Measurements from ENCODE around the gene SGF29.

Gene SGF29

DNA sequence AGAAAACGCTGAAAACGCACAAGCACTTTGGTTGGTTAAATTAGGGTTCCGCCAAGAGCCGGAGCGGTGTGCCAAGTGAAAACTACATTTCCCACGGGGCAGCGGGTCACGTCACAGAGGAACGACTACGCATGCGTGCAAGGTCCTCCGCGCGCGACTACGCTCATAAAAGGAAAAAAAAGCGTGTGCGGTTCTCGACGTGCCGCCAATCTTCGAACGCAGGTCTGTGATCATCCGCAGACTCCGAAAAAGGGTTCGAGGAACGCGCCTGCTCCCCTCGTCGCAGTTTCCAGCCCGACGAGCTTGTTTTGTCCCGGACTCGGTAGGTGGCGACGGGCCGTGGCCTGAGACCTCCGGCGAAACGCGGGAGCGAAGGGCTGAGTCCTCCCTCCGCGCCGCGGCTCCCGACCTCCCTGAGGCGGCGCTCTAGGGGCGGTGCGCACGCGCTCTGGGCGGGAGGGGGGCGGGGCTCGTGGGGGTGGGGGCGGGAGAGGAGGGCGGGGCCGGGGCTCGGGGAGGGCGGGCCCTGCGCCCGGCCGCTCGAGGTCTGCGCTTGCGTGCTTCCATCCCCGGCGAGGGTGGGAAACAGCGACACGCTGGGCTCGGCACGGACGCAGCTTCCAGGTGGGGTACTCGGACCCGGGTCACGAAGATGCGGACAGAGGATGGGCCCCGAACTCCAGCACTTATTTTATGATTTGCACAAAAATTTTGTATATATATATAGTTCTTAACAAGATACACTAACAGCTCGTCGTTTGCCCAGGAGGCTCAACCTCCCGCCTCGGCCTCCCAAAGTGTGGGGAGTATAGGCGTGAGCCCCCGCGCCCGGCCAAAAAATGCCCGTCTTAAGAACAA is at the start of gene SGF29:
TSS of gene SGF29 (plus strand) at position 145 of the 858 bp plus-strand sequence. CDS start 27,150 bp downstream, outside the sequence.
- peaks cover 4 to 10% of the 10 kb centered on the region in 2 donors for H3K36me3 ChIP-seq (ENCODE audit: control insufficient read depth in 2 of 2, insufficient read depth in 2 of 2, low read length in 2 of 2)
- H3K4me3 ChIP-seq (ENCODE audit: low read length in 2 of 2), result peak within 1 kb of the TSS; percentile 88 to 93
- H3K27ac ChIP-seq (ENCODE audit: low read depth in 2 of 2, low read length in 2 of 2), result peak within 1 kb of the TSS; percentile 99
- H3K9me3 ChIP-seq (ENCODE audit: control insufficient read depth in 2 of 2, low read length in 2 of 2), result no peaks in the 10 kb centered on the region
- peaks cover 10 to 14% of the 10 kb centered on the region in 2 donors for H3K4me1 ChIP-seq (ENCODE audit: control insufficient read depth in 2 of 2, insufficient read depth in 2 of 2, low read length in 2 of 2)
- H3K27me3 ChIP-seq (ENCODE audit: control insufficient read depth in 2 of 2, insufficient read depth in 2 of 2, low read length in 2 of 2), result no peaks in the 10 kb centered on the region
- H3K9ac ChIP-seq (ENCODE audit: low read depth in 1 of 2, low read length in 2 of 2), result peak within 1 kb of the TSS; percentile 97

DNA sequence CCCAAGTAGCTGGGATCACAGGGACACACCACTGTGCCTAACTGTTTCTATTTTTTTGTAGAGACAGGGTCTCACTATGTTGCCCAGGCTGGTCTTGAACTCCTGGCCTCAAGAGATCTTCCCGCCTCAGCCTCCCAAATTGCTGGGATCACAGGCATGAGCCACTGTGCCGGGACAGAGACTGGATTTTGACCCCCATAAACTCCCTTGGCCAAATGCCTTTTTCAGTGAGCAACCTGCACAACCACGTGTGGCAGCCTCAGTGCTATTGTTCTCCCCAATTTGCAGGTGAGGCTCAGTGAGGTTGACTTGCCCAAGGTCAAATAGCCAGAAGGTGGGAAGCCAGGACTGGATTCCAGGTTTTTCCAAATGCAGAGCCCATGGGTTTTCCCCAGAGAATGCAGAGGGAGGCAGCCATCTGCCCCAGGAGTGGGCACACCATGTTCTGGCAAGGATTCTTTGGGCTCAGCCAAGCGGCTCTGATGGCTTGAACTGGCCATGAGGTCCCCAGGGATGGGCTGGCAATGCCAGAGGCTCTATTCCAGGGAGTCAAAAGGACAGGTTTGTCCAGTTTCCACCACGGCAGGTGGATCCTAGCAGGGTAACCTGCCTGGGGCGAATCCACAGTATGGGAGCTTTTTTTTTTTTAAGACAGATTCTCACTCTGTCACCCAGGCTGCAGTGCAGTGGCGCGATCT is 48.9 kb upstream of the SGF29 start:
- H3K4me3 ChIP-seq (ENCODE audit: low read length in 2 of 2), result no peak overlapping the region
- H3K4me1 ChIP-seq (ENCODE audit: control insufficient read depth in 2 of 2, insufficient read depth in 2 of 2, low read length in 2 of 2), result peaks cover 2 to 8% of the 10 kb centered on the region in 2 donors
- H3K36me3 ChIP-seq (ENCODE audit: control insufficient read depth in 2 of 2, insufficient read depth in 2 of 2, low read length in 2 of 2), result no peaks in the 10 kb centered on the region
- no peaks in the 10 kb centered on the region for H3K27me3 ChIP-seq (ENCODE audit: control insufficient read depth in 2 of 2, insufficient read depth in 2 of 2, low read length in 2 of 2)
- H3K9me3 ChIP-seq (ENCODE audit: control insufficient read depth in 2 of 2, low read length in 2 of 2), result no peaks in the 10 kb centered on the region
- no peak overlapping the region for H3K27ac ChIP-seq (ENCODE audit: low read depth in 2 of 2, low read length in 2 of 2)
- no peak overlapping the region for H3K9ac ChIP-seq (ENCODE audit: low read depth in 1 of 2, low read length in 2 of 2)

DNA sequence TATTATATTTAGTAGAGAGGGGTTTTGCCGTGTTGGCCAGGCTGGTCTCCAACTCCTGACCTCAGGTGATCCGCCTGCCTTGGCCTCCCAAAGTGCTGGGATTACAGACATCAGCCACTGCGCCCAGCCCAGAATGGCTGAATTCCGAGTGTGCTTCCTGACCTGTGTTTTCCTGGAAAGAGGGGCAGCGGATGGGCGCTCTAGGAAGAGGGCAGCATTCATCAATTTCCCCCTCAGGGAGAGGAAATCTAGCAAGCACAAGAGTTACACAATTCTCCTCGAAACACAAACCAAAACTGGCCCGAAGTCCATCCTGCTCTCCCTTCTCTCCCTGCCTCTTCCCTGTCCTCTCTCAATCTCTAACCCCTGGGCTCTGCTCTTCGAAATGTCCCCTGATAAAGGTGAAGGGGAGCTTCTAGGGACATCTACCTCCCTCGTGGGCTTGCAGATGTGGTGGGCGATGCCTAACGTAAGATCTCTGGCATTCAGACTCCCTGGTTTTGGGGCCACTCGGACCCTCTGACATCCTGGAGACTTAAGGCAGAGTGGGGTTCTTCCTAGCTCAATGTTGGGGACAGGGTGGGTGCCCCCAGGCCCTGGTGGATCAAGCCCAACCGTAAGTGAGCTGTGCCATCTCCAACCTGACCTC is 48.1 kb upstream of the SGF29 start:
- no peaks in the 10 kb centered on the region for H3K9me3 ChIP-seq (ENCODE audit: control insufficient read depth in 2 of 2, low read length in 2 of 2)
- H3K27me3 ChIP-seq (ENCODE audit: control insufficient read depth in 2 of 2, insufficient read depth in 2 of 2, low read length in 2 of 2), result no peaks in the 10 kb centered on the region
- H3K4me1 ChIP-seq (ENCODE audit: control insufficient read depth in 2 of 2, insufficient read depth in 2 of 2, low read length in 2 of 2), result peaks cover 2 to 8% of the 10 kb centered on the region in 2 donors
- no peak overlapping the region for H3K9ac ChIP-seq (ENCODE audit: low read depth in 1 of 2, low read length in 2 of 2)
- H3K36me3 ChIP-seq (ENCODE audit: control insufficient read depth in 2 of 2, insufficient read depth in 2 of 2, low read length in 2 of 2), result no peaks in the 10 kb centered on the region
- no peak overlapping the region for H3K4me3 ChIP-seq (ENCODE audit: low read length in 2 of 2)
- H3K27ac ChIP-seq (ENCODE audit: low read depth in 2 of 2, low read length in 2 of 2), result no peak overlapping the region

- no peaks in the 10 kb centered on the region for H3K9me3 ChIP-seq (ENCODE audit: control insufficient read depth in 2 of 2, low read length in 2 of 2)
- H3K4me3 ChIP-seq (ENCODE audit: low read length in 2 of 2), result no peak overlapping the region
- no peak overlapping the region for H3K27ac ChIP-seq (ENCODE audit: low read depth in 2 of 2, low read length in 2 of 2)
- H3K36me3 ChIP-seq (ENCODE audit: control insufficient read depth in 2 of 2, insufficient read depth in 2 of 2, low read length in 2 of 2), result no peaks in the 10 kb centered on the region
- H3K27me3 ChIP-seq (ENCODE audit: control insufficient read depth in 2 of 2, insufficient read depth in 2 of 2, low read length in 2 of 2), result no peaks in the 10 kb centered on the region
- H3K9ac ChIP-seq (ENCODE audit: low read depth in 1 of 2, low read length in 2 of 2), result no peak overlapping the region
- peaks cover 0 to 7% of the 10 kb centered on the region in 2 donors for H3K4me1 ChIP-seq (ENCODE audit: control insufficient read depth in 2 of 2, insufficient read depth in 2 of 2, low read length in 2 of 2)
These were observed 42.7 kb upstream of the SGF29 start for GRCh38 chr16:28511031-28511430.

DNA sequence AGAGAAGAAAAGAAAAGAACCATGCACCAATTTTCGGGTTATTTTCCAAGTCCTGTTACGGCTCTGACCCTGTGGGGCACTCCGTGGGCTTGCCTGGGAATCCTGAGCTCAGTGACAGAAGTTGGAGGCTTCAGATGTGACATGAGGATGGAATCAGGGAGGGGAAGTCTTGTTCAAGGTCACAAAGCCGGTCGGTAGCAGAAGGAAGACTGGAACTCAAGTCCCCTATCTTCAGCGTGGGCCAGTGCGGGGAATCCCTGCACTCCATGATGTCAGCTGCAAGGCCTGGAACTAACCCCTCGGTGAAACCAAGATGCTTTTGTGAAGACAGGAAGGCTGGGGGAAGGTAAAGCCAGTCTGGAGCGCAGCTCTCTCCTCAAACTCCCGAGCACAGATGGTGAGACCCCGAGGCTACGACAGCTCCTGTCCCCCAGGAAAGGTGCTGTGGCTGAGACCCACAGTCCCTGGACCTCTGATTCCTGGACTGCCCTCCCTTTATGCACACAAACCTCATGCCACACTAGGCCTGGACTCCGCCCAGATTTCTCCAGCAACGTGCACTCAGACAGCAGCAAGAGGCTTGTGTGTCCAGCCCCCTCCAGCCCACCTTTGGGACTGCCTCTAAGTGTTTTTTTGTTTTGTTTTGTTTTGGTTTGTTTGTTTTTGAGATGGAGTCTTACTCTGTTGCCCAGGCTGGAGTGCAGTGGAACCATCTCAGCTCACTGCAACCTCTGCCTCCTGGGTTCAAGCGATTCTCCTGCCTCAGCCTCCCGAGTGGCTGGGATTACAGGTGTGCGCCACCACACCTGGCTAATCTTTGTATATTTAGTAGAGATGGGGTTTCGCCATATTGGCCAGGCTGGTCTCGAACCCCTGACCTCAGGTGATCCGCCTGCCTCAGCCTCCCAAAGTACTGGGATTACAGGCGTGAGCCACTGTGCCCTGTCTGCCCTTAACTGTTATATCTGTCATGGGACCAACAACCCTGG is 41.6 kb upstream of the SGF29 start:
- peaks cover 0 to 7% of the 10 kb centered on the region in 2 donors for H3K4me1 ChIP-seq (ENCODE audit: control insufficient read depth in 2 of 2, insufficient read depth in 2 of 2, low read length in 2 of 2)
- no peaks in the 10 kb centered on the region for H3K9me3 ChIP-seq (ENCODE audit: control insufficient read depth in 2 of 2, low read length in 2 of 2)
- no peak overlapping the region for H3K27ac ChIP-seq (ENCODE audit: low read depth in 2 of 2, low read length in 2 of 2)
- H3K36me3 ChIP-seq (ENCODE audit: control insufficient read depth in 2 of 2, insufficient read depth in 2 of 2, low read length in 2 of 2), result no peaks in the 10 kb centered on the region
- H3K27me3 ChIP-seq (ENCODE audit: control insufficient read depth in 2 of 2, insufficient read depth in 2 of 2, low read length in 2 of 2), result no peaks in the 10 kb centered on the region
- no peak overlapping the region for H3K9ac ChIP-seq (ENCODE audit: low read depth in 1 of 2, low read length in 2 of 2)
- no peak overlapping the region for H3K4me3 ChIP-seq (ENCODE audit: low read length in 2 of 2)

DNA sequence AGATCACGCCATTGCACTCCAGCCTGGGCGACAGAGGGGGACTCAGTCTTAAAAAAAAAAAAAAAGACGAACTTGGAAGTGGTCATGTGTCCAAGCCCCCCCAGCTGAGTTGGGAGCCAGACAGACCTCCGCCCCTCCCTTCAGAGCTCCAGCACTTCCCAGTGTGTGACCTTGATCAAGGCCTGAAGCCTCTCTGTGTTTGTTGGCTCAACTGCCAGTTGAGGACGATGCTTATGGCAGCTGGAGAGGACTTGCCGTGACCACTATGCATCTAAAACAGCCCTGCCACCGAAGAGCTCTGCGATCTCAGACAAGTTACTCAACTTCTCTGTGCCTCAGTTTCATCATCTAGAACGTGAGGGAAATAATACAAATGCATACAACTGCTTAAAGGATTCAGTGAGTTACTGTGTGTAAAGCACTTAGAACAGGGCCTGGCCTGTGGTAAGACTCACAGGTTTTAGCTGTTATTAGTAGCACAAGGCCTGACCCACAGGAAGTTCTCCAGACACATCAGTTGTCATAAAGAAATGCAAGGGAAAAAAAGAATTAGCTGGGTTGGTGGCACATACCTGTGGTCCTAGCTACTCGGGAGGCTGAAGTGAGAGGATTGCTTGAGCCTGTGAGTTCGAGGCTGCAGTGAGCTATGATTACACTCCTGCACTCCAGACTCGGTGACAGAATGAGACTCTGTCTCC is 40.1 kb upstream of the SGF29 start:
- Histone ChIP-seq H3K4me3 (ENCODE audit: low read length in 2 of 2) (no peak overlapping the region), H3K27me3 (ENCODE audit: control insufficient read depth in 2 of 2, insufficient read depth in 2 of 2, low read length in 2 of 2) (no peaks in the 10 kb centered on the region), H3K4me1 (ENCODE audit: control insufficient read depth in 2 of 2, insufficient read depth in 2 of 2, low read length in 2 of 2) (peaks cover 0 to 5% of the 10 kb centered on the region in 2 donors), H3K9me3 (ENCODE audit: control insufficient read depth in 2 of 2, low read length in 2 of 2) (no peaks in the 10 kb centered on the region), H3K36me3 (ENCODE audit: control insufficient read depth in 2 of 2, insufficient read depth in 2 of 2, low read length in 2 of 2) (no peaks in the 10 kb centered on the region), H3K27ac (ENCODE audit: low read depth in 2 of 2, low read length in 2 of 2) (no peak overlapping the region), H3K9ac (ENCODE audit: low read depth in 1 of 2, low read length in 2 of 2) (no peak overlapping the region)

DNA sequence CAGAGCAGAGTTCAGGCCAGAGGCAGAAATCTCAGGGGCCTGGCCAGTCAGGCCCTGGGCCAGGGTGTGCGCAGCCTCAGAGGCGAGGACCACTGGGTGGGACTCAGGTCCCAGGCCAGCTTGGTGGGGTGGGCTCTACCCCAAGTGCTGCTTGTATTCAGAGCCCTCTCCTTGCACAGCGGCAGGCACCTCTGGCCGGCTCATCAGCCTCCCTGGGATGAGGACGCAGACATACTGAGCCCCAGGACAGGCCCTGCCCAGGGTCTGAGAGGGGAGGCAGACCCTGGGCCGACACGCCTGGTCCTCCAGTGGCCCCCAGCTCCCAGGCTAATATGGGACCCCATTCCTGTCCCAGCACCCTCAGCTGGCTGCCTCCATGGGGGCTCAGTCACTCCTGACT is 39.5 kb upstream of the SGF29 start:
- H3K36me3 ChIP-seq (ENCODE audit: control insufficient read depth in 2 of 2, insufficient read depth in 2 of 2, low read length in 2 of 2), result no peaks in the 10 kb centered on the region
- H3K27ac ChIP-seq (ENCODE audit: low read depth in 2 of 2, low read length in 2 of 2), result no peak overlapping the region
- H3K27me3 ChIP-seq (ENCODE audit: control insufficient read depth in 2 of 2, insufficient read depth in 2 of 2, low read length in 2 of 2), result no peaks in the 10 kb centered on the region
- H3K4me3 ChIP-seq (ENCODE audit: low read length in 2 of 2), result no peak overlapping the region
- no peak overlapping the region for H3K9ac ChIP-seq (ENCODE audit: low read depth in 1 of 2, low read length in 2 of 2)
- peaks cover 0 to 5% of the 10 kb centered on the region in 2 donors for H3K4me1 ChIP-seq (ENCODE audit: control insufficient read depth in 2 of 2, insufficient read depth in 2 of 2, low read length in 2 of 2)
- H3K9me3 ChIP-seq (ENCODE audit: control insufficient read depth in 2 of 2, low read length in 2 of 2), result no peaks in the 10 kb centered on the region

- H3K36me3 ChIP-seq (ENCODE audit: control insufficient read depth in 2 of 2, insufficient read depth in 2 of 2, low read length in 2 of 2), result no peaks in the 10 kb centered on the region
- no peak overlapping the region for H3K27ac ChIP-seq (ENCODE audit: low read depth in 2 of 2, low read length in 2 of 2)
- H3K27me3 ChIP-seq (ENCODE audit: control insufficient read depth in 2 of 2, insufficient read depth in 2 of 2, low read length in 2 of 2), result no peaks in the 10 kb centered on the region
- no peak overlapping the region for H3K4me3 ChIP-seq (ENCODE audit: low read length in 2 of 2)
- no peak overlapping the region for H3K9ac ChIP-seq (ENCODE audit: low read depth in 1 of 2, low read length in 2 of 2)
- peaks cover 0 to 2% of the 10 kb centered on the region in 2 donors for H3K4me1 ChIP-seq (ENCODE audit: control insufficient read depth in 2 of 2, insufficient read depth in 2 of 2, low read length in 2 of 2)
- H3K9me3 ChIP-seq (ENCODE audit: control insufficient read depth in 2 of 2, low read length in 2 of 2), result no peaks in the 10 kb centered on the region
These were observed 33.0 kb upstream of the SGF29 start for GRCh38 chr16:28520672-28521071.

- Histone ChIP-seq H3K4me3 (ENCODE audit: low read length in 2 of 2) (no peak overlapping the region), H3K9ac (ENCODE audit: low read depth in 1 of 2, low read length in 2 of 2) (no peak overlapping the region), H3K27me3 (ENCODE audit: control insufficient read depth in 2 of 2, insufficient read depth in 2 of 2, low read length in 2 of 2) (no peaks in the 10 kb centered on the region), H3K4me1 (ENCODE audit: control insufficient read depth in 2 of 2, insufficient read depth in 2 of 2, low read length in 2 of 2) (peaks cover 0 to 7% of the 10 kb centered on the region in 2 donors), H3K36me3 (ENCODE audit: control insufficient read depth in 2 of 2, insufficient read depth in 2 of 2, low read length in 2 of 2) (no peaks in the 10 kb centered on the region), H3K9me3 (ENCODE audit: control insufficient read depth in 2 of 2, low read length in 2 of 2) (no peaks in the 10 kb centered on the region), H3K27ac (ENCODE audit: low read depth in 2 of 2, low read length in 2 of 2) (no peak overlapping the region)
These were observed 32.3 kb upstream of the SGF29 start for GRCh38 chr16:28521436-28521835.

All from mucosa of rectum (tissue), 2 donors.